Articular chondrocyte of knee joint (primary cell): ENCODE data around the gene ZNF791. TPM values are rescaled to one million over a fixed set of nuclear protein-coding genes. Genes with fewer than 3 reads are reported as not detected.

Experiments used
- total RNA-seq: library from RNA; depleted of rRNA; stranded (reverse); fragments of >200 nt; gene quantifications from 2 replicates; pipeline ENCODE4 v1.2.3, GENCODE V29; 2012

ZNF791 gene
- total RNA-seq, result 19.7 and 26.6 TPM in 2 replicates

GRCh38 chr19:12610540-12611360 is at the start of gene ZNF791, which contains the start of gene ZNF490:
Gene ZNF791, plus strand, starts transcription at chr19:12610920. Its CDS starts 160 bp downstream, at chr19:12611080.
Gene ZNF490, minus strand, starts transcription at chr19:12610813. Its CDS starts 133 bp downstream, at chr19:12610680.

DNA sequence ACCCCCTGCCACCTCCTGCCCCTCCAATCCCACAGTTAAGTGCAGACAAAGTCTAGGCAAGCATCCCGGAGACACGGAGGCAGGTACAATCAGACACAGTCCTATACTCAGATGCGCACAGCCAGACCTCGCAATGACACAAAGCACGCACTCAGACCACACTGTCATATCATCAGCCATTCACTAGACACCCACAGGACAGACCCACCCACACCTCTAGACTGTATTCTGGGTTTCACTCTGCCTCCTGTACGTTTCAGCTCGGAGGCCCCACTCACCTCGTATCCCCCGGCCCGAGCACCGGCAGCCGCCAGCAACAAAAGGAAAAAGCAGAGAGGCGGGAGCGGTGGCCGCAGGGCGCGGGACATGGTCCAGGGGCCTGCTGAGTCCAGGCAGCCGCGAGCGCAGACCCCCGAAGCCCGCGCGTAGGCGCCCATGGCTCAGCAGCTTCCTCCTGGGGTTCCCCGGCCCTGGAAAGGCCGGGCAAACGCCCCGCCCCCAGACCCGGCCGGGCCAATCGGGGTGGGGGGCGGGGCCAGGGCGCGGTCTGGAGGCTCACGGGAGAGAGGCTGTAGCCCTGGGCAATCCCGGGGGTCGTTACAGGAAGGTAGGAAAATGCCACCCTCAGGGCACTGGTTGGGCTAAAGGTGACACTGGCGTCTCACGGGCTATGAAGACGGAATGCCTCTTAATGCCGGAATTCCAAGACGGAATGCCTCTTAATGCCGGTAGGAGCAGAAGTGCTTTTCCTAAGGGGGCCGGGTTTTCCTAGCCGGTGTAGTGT is 55.7 kb downstream of the ZNF791 start, which contains the start of the genes MAN2B1 and WDR83:
Gene MAN2B1 (minus strand): TSS at position 478 of the 784 bp plus-strand sequence. CDS start 41 bp downstream, at position 437.
Gene WDR83 (plus strand): TSS at position 543 of the 784 bp plus-strand sequence. CDS start 2,984 bp downstream, outside the sequence.

DNA sequence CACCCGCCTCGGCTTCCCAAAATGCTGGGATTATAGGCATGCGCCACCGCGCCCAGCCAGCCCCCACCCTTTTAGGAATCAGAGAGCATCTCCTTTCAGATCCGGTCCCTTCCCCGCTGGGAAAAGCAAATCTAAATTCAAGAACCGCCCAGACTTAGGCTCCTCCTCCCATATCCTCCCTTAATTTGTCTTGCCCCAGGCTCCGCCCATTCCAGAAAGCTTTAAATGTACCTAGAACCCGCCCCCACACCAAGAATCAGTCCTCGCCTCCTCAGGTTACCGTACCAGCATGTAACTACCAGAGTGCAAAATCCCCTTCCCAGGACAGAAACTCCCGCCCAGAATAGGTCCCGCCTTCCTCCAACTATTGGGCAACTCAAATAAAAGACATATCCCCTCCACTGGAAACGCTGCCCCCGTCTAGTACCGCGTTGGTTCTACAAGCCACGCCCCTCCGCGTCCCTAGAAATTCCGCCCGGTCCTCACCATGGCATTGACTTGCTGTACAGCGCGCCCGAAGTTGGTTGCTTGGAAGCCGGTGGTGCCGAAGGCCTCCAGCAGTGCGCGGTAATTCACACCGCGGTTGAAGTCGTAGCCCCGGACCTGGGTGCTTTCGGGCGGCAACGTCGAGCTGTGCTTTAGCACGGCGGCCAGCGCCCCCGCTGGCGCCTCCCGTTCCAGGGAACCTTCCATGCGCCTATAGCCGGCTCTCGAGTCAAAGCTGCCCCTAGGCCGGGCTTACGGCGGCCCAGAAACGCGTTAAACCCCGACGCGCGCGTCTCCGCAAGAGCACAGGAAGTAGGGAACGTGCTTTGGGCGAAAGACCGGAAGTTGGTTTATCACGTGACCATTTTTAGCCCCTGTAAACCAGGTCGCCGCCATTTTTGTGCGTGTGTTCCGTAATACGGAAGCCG is 70.6 kb downstream of the ZNF791 start, which contains the start of gene DHPS:
Gene DHPS (minus strand): TSS at position 807 of the 914 bp plus-strand sequence. CDS start 114 bp downstream, at position 693.

Other genes with a start within 250 kb of the ZNF791 start
- gene ZNF442, start 245.2 kb upstream of the ZNF791 start, total RNA-seq, result 4.5 and 4.8 TPM in 2 replicates
- 2.9 and 4.4 TPM in 2 replicates for gene ZNF799, start 209.6 kb upstream of the ZNF791 start, total RNA-seq
- 2.4 and 5.0 TPM in 2 replicates for gene ZNF443, start 169.9 kb upstream of the ZNF791 start, total RNA-seq
- gene ZNF709, start 126.1 kb upstream of the ZNF791 start, total RNA-seq, result 5.5 and 7.7 TPM in 2 replicates
- 9.8 and 12.3 TPM in 2 replicates for gene ZNF564, start 59.4 kb upstream of the ZNF791 start, total RNA-seq
- gene ZNF490, start 107 bp upstream of the ZNF791 start, total RNA-seq, result 10.7 and 14.8 TPM in 2 replicates
- gene MAN2B1, start 55.8 kb downstream of the ZNF791 start, total RNA-seq, result 35.5 and 40.5 TPM in 2 replicates
- 6.5 and 6.7 TPM in 2 replicates for gene WDR83, start 55.9 kb downstream of the ZNF791 start, total RNA-seq
- gene DHPS, start 71.0 kb downstream of the ZNF791 start, total RNA-seq, result 31.4 and 38.3 TPM in 2 replicates
- not detected in 2 replicates for gene GNG14, start 77.1 kb downstream of the ZNF791 start, total RNA-seq
- gene FBXW9, start 85.7 kb downstream of the ZNF791 start, total RNA-seq, result 4.8 and 9.8 TPM in 2 replicates
- gene TNPO2, start 113.0 kb downstream of the ZNF791 start, total RNA-seq, result 40.3 and 44.4 TPM in 2 replicates
- 122 and 133 TPM in 2 replicates for gene TRIR, start 123.8 kb downstream of the ZNF791 start, total RNA-seq
- gene GET3, start 126.6 kb downstream of the ZNF791 start, total RNA-seq, result 75.5 and 78.6 TPM in 2 replicates
- gene BEST2, start 140.9 kb downstream of the ZNF791 start, total RNA-seq, result not detected in 2 replicates
- 17.4 and 17.8 TPM in 2 replicates for gene HOOK2, start 164.6 kb downstream of the ZNF791 start, total RNA-seq
- 137 and 196 TPM in 2 replicates for gene JUNB, start 180.6 kb downstream of the ZNF791 start, total RNA-seq
- gene PRDX2, start 190.9 kb downstream of the ZNF791 start, total RNA-seq, result 169 and 213 TPM in 2 replicates
- not detected in 2 replicates for gene THSD8, start 191.1 kb downstream of the ZNF791 start, total RNA-seq
- gene RNASEH2A, start 195.7 kb downstream of the ZNF791 start, total RNA-seq, result 13.2 and 14.3 TPM in 2 replicates
- gene RTBDN, start 223.7 kb downstream of the ZNF791 start, total RNA-seq, result not detected in 2 replicates
- 0.11 and 0.13 TPM in 2 replicates for gene MAST1, start 227.6 kb downstream of the ZNF791 start, total RNA-seq